Ovary (tissue), 9 donors: ENCODE results near the gene RSBN1L. TPM values are rescaled to one million over a fixed set of nuclear protein-coding genes. Genes with fewer than 3 reads are reported as not detected.
A peak's percentile ranks its signal among the peaks of the same experiment; 100 is the strongest.

Experiments
- DNase-seq, 5 donors: peaks; one replicate each; pipeline ENCODE4 v3.0.0-alpha.2; 2019 to 2020
- H3K27ac ChIP-seq, 2 donors: fragments of 200-600 bp; one replicate each; pipeline versions ENCODE4 v1.5.1 to v1.8.0; 2019 to 2022
- H3K27me3 ChIP-seq: fragments of 200-600 bp; one replicate; pipeline ENCODE4 v1.8.0; 2022
- H3K36me3 ChIP-seq: fragments of 200-600 bp; sonication (generic); one replicate; pipeline ENCODE4 v1.5.1; 2019
- H3K4me1 ChIP-seq: one replicate; pipeline ENCODE4 v1.8.1; 2013; ENCODE audit warnings: mild to moderate bottlenecking, moderate library complexity; ENCODE audit not compliant: insufficient read depth
- H3K4me3 ChIP-seq: fragments of 200-600 bp; sonication (generic); one replicate; pipeline ENCODE4 v1.5.1; 2017
- H3K9me3 ChIP-seq, 2 donors: fragments of 200-600 bp in 1 of 2; sonication (generic) in 1 of 2; one replicate each; pipeline versions ENCODE4 v1.5.1 to v1.8.1; 2013 to 2019; ENCODE audit warnings: mild to moderate bottlenecking in 1 of 2, moderate library complexity in 1 of 2
- CTCF ChIP-seq, 3 donors: fragments of 450-650 bp in 2 of 3; fragments of 200-600 bp in 1 of 3; IDR thresholded peaks; one replicate each; pipeline versions ENCODE4 v1.5.1 to v1.8.0; 2016 to 2022; ENCODE audit warnings: antibody characterized with exemption in 3 of 3, mild to moderate bottlenecking in 1 of 3
- EP300 ChIP-seq: sonication (generic); formaldehyde crosslinking; IDR thresholded peaks from one replicate; pipeline ENCODE4 v1.6.1; 2017; ENCODE audit warnings: antibody characterized with exemption
- POLR2A ChIP-seq: fragments of 450-650 bp; IDR thresholded peaks from one replicate; pipeline ENCODE4 v1.6.1; 2017; ENCODE audit warnings: antibody characterized with exemption, mild to moderate bottlenecking, moderate library complexity
- WGBS, 3 donors: extraction: QIAGEN DNeasy Blood & Tissue Kit in 1 of 3; methylation state at CpG; one replicate each; pipeline versions ENCODE4 v1.1.5 to v1.1.7; 2013 to 2017; 5-methylcytosine and 5-hydroxymethylcytosine counted together
- intact Hi-C, 4 donors: fragments of 100-400 bp; cut with DNase I; formaldehyde crosslinking; loops; one replicate each; pipeline versions ENCODE4 v1.11.0 to v1.15.1; 2022 to 2023
- polyA plus RNA-seq, 2 donors: library from polyadenylated mRNA; stranded (reverse); fragments of 200-250 nt in 1 of 2; fragments of 350-450 nt in 1 of 2; fragmentation: Illumina TruSeq in 1 of 2; extraction: RNeasy Lipid Tissue Mini Kit (QIAGEN cat#74804) in 1 of 2; gene quantifications; one replicate each; pipeline ENCODE4 v1.2.3, GENCODE V29; 2013 to 2014
- total RNA-seq, 7 donors: library from RNA; depleted of rRNA in 2 of 7; stranded (reverse); fragments of >200 nt in 2 of 7; fragmentation: NEBNext Ultra II Directional in 3 of 7; extraction: Animal tissue kit (Norgen Biotek cat#: 25700) in 3 of 7; gene quantifications; one replicate each; pipeline versions ENCODE4 v1.1.0 to v1.2.4, GENCODE V29; 2016 to 2023
- donor health status: DM: no; HTN: no; CAD: no; lungs with moderate emphysema.
- donor health status: DM: no; HTN: no; CAD: no.
- donor health status: Bipolar disorder and iron deficiency.
- donor health status: DM: yes; HTN: yes; CAD: no.
- donor health status: DM: no; HTN: no; CAD: no.
- donor health status: DM: yes; HTN: yes; CAD: no.

RSBN1L gene
- total and polyA plus RNA-seq, 9 donors: 12.4 to 28.3 (median 24.1) TPM

- DNase-seq: no peak
- Histone ChIP-seq H3K4me1 (peaks cover 12% of the 10 kb centered on the region), H3K27ac (no peak overlapping the region), H3K4me3 (no peak overlapping the region), H3K36me3 (no peaks in the 10 kb centered on the region), H3K27me3 (no peaks in the 10 kb centered on the region), H3K9me3 (no peaks in the 10 kb centered on the region)
- WGBS, 3 donors: 43 to 68% (median 46%) methylated on average over 8 of the region's 8 CpGs
- intact Hi-C loops: no loop called here
- TF ChIP-seq CTCF (IDR thresholded peaks at IDR 0.05) (no peak), EP300 (no peak), POLR2A (no peak)
Observed at GRCh38 chr7:77690289-77690688, 6.0 kb upstream of the RSBN1L start.

GRCh38 chr7:77691892-77692491 lies 4.3 kb upstream of the RSBN1L start:
- no peaks in the 10 kb centered on the region for H3K9me3 ChIP-seq
- no peak overlapping the region for H3K27ac ChIP-seq
- no peak for TF ChIP-seq CTCF (IDR thresholded peaks at IDR 0.05)
- no peak for TF ChIP-seq POLR2A
- TF ChIP-seq EP300: no peak

DNA sequence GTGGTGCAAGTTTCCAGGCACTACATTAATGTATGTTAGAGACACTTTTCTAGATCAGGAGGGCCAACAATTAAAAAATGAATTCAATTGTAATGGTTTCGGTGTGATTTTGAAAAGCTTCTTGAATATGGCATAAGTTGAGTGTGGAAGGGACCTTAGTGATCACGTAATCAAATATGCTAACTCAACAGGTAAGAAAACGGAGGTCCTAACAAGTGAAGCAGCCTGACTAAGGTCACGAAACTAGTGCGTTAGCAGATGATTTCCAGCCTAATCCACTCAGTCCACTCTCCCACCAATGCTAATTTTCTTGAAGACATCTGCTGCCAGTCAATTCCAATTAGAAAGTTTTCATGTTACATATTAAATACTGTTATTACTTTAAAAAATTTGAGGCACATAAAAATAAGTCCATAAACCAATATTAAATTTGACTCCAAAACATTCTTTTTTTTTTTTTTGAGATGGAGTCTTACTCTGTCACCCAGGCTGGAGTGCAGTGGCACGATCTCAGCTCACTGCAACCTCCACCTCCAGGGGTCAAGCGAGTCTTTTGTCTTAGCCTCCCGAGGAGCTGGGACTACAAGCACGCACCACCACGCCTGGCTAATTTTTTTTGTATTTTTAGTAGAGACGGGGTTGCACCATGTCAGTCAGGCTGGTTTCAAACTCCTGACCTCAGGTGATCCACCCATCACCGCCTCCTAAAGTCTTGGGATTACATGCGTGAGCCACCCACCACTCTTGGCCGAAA lies 2.3 kb upstream of the RSBN1L start:
- H3K9me3 ChIP-seq: no peaks in the 10 kb centered on the region
- 88 to 93% (median 90%) methylated on average over 14 of the region's 14 CpGs for WGBS, 3 donors
- peak overlapping the region; percentile 90 for H3K4me3 ChIP-seq
- no peak for DNase-seq
- peaks cover 13% of the 10 kb centered on the region for H3K4me1 ChIP-seq
- H3K27me3 ChIP-seq: no peaks in the 10 kb centered on the region
- no peak overlapping the region for H3K27ac ChIP-seq
- H3K36me3 ChIP-seq: no peaks in the 10 kb centered on the region
- intact Hi-C loops: no loop called here
- TF ChIP-seq POLR2A (no peak), CTCF (IDR thresholded peaks at IDR 0.05) (no peak), EP300 (no peak)

More at GRCh38 chr7:77691892-77692491, 4.3 kb upstream of the RSBN1L start:
- Histone ChIP-seq H3K27me3 (no peaks in the 10 kb centered on the region), H3K4me1 (peaks cover 13% of the 10 kb centered on the region), H3K36me3 (no peaks in the 10 kb centered on the region), H3K4me3 (no peak overlapping the region)
- 87 to 91% (median 89%) methylated on average over 10 of the region's 10 CpGs for WGBS, 3 donors
- intact Hi-C loops: no loop called here
- DNase-seq: no peak

DNA sequence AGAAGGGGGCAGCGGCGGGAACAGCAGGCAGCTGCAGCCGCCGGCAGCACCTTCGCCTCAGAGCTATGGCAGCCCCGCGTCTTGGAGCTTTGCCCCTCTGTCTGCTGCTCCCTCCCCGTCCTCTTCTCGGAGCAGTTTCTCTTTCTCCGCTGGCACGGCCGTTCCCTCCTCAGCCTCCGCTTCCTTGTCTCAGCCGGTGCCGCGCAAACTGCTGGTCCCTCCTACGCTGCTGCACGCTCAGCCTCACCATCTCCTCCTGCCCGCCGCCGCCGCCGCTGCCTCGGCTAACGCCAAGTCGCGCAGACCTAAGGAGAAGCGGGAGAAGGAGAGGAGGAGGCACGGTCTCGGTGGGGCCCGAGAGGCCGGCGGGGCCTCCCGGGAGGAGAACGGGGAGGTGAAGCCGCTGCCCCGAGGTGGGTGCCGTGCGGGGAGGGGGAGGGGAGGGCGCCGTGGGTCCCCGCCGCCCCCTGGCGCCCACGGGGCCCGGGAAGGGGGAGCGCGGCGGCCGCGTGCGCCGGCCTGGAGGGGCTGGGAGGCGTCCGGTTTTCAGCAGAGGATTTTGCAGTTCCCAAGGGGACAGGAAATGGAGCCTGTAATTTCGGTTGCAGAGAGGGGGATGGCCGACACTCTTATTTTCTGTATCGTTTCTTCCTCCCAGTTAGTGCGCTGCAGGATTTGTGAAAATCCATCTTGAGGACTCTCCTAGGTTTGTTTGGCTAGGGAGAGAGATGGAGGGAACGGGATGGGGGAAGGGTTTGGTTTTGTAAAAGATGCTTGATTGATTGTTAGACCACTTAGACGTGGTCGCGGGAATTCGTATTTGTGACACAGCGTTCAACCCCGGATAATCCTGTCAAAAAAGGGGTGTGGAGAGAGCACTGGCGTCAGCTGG lies 630 bp downstream of the RSBN1L start:
- TF ChIP-seq EP300 (no peak), CTCF (IDR thresholded peaks at IDR 0.05) (peak in 1 of 3 donors; percentile 22), POLR2A (peak; percentile 10)
- WGBS, 3 donors: 0 to 1% (median 0%) methylated on average over 52 to 66 of the region's 67 CpGs
- DNase-seq: peak; percentile 52 to 75 (median 70)
- Histone ChIP-seq H3K9me3 (no peaks in the 10 kb centered on the region), H3K36me3 (no peaks in the 10 kb centered on the region), H3K27ac (peak overlapping the region; percentile 89), H3K4me1 (peaks cover 13% of the 10 kb centered on the region), H3K27me3 (no peaks in the 10 kb centered on the region), H3K4me3 (peak overlapping the region; percentile 90)
- intact Hi-C loops: no loop called here
